ENCODE data around the gene TYW5.
"Not testable (repeated sequence)": the region's sequence is repeated elsewhere in the genome, so short reads cannot be mapped to it uniquely, and the experiment has no call there.

The TYW5 gene

GRCh38 chr2:199912553-199913114, 42.7 kb downstream of the TYW5 start:
- DNase-seq = not testable (repeated sequence)

DNA sequence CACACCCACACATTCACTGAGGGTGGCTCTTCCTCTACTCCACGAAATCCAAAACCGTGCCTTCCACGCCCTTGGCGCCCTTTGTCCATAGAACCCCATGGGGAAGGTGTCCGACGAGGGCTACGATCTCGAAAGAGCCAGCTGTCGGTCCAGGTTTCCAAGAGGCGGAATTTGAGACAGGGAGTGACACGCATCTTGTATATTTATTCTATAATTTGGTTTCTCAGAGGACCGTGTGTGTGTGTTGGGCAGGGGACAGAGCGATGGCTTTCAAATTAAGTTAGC, 43.5 kb downstream of the TYW5 start:
- DNase-seq = no peak

GRCh38 chr2:199911052-199911876, 44.0 kb downstream of the TYW5 start, which contains the start of gene C2orf69:
C2orf69 (plus strand) TSS chr2:199911293; CDS start chr2:199911439, 146 bp downstream.
- DNase-seq = peak; percentile 98 to 99

DNA sequence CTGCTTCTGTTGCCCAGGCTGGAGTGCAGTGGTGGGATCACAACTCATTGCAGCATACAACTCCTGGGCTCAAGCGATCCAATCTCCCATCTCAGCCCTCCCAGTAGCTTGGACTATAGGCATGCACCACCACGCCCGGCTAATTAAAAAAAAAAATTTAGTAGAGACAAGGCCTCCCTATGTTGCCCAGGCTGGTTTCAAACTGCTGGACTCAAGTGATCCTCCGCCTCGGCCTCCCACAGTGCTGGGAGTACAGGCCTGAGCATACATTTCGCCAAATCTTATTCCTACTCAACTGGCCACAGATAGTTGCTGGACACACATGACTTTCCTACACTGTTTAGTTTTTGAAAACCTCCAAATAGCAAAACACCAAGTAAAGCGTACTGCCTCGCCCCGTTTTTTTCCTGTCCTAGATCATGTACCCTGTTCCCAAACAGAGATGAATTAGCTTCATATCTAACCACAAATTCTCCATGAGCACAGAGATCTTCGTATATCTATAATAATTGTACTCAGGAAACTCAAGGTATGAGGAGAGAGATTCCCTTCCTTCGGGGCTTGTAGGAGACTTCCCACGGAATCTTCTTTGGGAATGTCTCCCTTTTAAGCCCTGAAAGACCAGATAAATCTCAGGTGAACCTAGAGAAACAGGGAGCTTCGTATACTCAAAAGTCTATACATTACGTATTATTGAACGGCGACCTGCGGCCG, 44.8 kb downstream of the TYW5 start:
- DNase-seq = peak in 1 of 2 experiments; percentile 36

DNA sequence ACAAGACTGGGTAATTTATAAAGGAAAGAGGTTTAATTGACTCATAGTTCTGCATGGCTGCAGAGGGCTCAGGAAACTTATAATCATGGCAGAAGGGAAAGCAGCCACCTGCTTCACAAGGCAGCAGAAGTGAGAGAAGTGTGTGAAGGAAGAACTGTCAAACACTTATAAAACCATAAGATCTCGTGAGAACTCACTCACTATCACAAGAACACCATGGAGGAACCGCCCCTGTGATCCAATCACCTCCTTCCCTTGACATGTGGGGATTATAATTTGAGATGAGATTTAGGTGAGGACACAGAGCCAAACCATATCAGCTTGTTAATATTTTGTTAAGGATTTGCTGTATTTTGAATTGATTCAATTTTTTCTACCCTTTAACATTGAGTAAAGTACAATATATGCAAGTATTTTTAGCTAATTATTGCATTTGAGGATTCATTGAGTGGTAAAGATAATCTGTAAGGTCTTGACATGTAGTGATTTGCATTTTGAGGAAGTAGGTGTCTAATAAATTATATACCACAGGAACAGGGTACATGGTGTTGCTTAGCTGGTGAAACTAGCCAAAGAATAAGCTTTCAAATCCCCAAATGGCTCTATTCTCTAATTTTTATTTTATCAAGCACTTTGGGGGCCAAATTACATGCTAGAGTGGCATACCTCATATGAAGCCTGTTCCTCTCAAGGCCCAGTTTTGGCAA, 48.1 kb downstream of the TYW5 start:
- DNase-seq = no peak

DNA sequence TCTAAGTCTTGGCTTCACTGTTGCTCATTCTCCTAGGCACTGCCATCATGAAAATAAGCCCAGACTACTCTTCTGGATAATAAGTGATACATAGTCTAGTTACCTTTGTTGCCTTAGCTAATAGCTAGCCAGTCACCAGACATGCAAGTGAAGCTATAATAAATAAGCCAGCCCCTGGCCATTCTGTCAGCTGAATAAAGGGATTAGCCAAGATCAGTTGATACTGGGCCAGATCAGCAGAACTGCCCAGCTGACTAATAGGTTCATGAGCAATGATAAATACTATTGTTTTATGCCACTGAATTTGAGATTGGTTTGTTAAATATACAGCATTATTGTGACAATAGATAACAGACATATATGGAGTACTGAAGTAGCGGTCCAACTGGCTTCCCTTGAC, 52.2 kb downstream of the TYW5 start:
- no peak for DNase-seq

DNA sequence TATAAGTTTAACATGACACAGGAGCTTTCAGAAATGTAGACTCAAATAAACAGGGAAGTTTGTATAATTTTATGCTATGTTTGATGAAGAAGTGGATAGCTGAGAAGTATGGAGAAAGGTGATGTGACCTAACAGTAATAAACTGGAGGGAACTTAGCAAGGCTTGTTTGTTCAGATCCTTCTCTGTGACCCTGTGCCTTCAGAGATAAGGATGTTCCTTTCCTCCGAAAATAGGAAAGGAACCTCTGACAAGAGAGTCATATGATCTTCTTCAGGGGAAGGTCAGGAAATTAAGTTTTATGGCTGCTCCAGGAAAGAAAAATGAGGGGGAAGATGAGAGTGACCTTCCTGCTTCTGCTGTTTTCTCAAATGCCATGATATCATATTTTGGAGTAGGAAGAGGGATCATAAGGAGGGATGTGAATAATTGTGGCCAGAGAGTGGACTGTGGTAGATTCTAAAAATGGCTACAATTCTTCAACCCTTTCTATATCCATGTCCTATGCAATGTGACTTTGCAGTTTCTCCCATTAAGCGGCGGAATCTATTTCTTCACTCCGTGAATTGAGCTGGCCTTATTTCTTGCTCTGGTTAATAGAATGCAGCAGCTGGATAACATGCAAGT, 52.7 kb downstream of the TYW5 start:
- no peak for DNase-seq

- no peak for DNase-seq
Measured at GRCh38 chr2:199901942-199902341, 53.3 kb downstream of the TYW5 start.

- DNase-seq = no peak
Measured at GRCh38 chr2:199896617-199897016, 58.7 kb downstream of the TYW5 start.

GRCh38 chr2:199895406-199895805, 59.9 kb downstream of the TYW5 start:
- DNase-seq = no peak

- DNase-seq = no peak
Measured at GRCh38 chr2:199883474-199884212, 71.6 kb downstream of the TYW5 start.

GRCh38 chr2:199882667-199883066, 72.6 kb downstream of the TYW5 start:
- DNase-seq = no peak
